ENCODE results near the gene RNF144A.

Gene RNF144A

DNA sequence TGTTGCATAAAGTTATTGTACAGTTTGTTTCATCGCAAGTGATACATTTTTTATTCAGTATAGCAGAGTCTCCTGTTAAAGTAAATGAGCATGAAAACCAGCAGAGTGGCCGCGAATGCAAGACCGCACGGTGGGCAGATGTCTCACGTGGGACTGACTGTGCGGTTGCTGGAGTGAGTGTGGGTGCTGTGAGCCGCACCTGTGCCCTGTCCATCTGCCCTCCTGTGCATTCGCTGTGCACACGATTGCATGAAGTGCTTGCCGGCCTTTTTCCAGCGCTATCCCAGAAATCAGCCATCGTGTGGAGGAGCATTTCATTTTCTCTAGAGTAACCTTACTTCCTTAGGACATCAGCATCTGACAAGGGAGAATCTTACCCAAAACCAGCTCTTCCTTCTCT lies 118.7 kb downstream of the RNF144A start:
- peaks cover 72% of the 10 kb centered on the region for H3K36me3 ChIP-seq
- TF ChIP-seq, protein P1, sequence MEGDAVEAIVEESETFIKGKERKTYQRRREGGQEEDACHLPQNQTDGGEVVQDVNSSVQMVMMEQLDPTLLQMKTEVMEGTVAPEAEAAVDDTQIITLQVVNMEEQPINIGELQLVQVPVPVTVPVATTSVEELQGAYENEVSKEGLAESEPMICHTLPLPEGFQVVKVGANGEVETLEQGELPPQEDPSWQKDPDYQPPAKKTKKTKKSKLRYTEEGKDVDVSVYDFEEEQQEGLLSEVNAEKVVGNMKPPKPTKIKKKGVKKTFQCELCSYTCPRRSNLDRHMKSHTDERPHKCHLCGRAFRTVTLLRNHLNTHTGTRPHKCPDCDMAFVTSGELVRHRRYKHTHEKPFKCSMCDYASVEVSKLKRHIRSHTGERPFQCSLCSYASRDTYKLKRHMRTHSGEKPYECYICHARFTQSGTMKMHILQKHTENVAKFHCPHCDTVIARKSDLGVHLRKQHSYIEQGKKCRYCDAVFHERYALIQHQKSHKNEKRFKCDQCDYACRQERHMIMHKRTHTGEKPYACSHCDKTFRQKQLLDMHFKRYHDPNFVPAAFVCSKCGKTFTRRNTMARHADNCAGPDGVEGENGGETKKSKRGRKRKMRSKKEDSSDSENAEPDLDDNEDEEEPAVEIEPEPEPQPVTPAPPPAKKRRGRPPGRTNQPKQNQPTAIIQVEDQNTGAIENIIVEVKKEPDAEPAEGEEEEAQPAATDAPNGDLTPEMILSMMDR (IDR thresholded peaks at IDR 0.05; ENCODE audit: low read depth, low read length) = no peak

DNA sequence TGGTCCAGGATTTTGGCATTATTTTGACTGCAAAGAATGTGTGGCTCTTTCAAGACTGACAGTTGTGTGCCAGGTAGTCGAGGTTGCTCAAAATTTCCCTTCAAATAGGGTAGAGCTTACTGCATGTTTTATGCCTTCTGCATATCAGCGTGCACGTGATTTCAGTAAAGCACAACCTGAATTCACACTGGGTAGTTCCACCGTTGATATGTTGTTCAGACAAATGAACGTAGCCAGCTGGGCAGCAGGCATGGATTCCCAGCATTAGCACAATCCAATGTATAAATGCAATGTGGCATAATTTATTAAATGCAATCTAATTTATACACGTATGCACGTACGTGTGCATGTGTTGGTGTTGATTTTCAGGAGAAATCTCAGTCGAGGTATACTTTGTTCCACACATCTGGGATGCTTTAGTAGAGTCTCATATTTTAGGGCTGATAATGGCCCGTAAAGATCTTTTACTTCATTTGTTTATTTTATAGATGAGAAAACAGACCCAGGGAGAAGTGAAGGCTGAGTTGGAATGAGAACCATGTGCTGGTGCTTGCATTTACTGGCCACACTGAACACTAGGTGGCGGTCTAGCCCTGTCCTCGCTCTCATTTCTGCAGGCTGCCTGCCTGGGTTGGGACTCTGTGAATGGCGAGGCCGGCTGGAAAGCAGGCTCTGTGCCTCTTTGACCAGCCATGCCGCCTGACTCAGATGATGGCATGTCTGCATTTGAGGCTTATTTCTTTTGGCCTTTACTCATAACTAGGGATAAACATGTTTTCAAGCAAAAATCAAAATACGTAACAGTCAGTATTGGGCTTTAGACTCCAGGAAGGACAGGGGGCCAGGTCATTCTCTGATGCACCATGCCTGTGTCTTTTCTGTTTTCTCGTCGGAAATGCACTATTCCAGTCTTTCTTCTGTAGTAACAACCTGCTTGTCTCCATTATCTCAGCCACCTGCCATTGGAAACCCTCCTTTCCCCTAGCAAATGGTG lies 120.4 kb downstream of the RNF144A start:
- Histone ChIP-seq H3K4me3 (ENCODE audit: low read depth, low read length) (no peak overlapping the region), H3K27ac (no peak overlapping the region), H3K36me3 (peaks cover 70% of the 10 kb centered on the region), H3K27me3 (ENCODE audit: insufficient read depth, low read depth, severe bottlenecking) (no peaks in the 10 kb centered on the region), H3K9me3 (ENCODE audit: severe bottlenecking) (no peaks in the 10 kb centered on the region)
- TF ChIP-seq, protein P1 (IDR thresholded peaks at IDR 0.05; ENCODE audit: low read depth, low read length) = peak; percentile 98
- peak; percentile 82 for DNase-seq

More for the DNA sequence above, 118.7 kb downstream of the RNF144A start:
- H3K9me3 ChIP-seq (ENCODE audit: severe bottlenecking) = no peaks in the 10 kb centered on the region
- no peak for DNase-seq
- H3K27me3 ChIP-seq (ENCODE audit: insufficient read depth, low read depth, severe bottlenecking) = no peaks in the 10 kb centered on the region
- no peak overlapping the region for H3K4me3 ChIP-seq (ENCODE audit: low read depth, low read length)
- H3K27ac ChIP-seq = no peak overlapping the region

DNA sequence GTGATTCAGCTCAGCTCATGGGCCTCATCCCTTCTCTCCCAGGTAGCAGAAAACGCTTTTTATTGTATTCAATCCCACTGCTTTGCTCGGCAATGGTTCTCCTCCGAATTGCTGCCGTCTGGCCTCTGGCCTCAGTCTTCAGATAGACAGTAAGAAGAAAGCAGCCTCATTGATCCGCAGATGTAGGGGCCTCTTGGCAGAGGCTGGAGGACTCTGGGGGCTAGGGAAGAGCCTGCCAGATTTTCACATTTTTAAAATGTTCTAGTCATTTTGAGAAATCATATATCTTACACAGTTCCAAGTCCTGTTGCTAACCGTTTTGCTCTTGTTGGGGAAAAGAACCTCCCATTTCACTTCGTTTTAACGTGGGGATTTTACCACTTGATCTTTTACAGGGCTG lies 123.3 kb downstream of the RNF144A start:
- H3K27me3 ChIP-seq (ENCODE audit: insufficient read depth, low read depth, severe bottlenecking) = no peaks in the 10 kb centered on the region
- TF ChIP-seq, protein P1 (IDR thresholded peaks at IDR 0.05; ENCODE audit: low read depth, low read length) = no peak
- H3K9me3 ChIP-seq (ENCODE audit: severe bottlenecking) = no peaks in the 10 kb centered on the region
- H3K4me3 ChIP-seq (ENCODE audit: low read depth, low read length) = no peak overlapping the region
- H3K36me3 ChIP-seq = peaks cover 57% of the 10 kb centered on the region
- H3K27ac ChIP-seq = no peak overlapping the region
- DNase-seq = no peak

DNA sequence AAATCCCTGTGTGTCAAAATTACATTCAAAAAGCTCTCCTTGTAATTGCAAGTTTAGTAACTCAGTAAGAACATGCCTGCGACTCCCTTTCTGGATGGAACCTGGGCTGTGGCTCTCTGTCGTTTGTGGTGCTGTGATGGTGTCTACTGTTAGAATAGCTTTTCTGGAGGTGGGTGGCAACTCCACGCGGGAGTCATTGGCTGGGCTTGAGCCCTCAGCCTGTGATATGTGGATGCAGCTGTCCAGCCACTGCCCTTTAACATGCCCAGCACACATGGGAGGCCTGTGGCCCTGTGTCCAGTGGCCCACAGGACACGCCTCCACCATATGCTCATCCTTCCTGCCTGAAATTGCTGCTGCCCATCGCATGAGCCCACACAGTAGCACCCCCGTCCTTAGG lies 124.2 kb downstream of the RNF144A start:
- Histone ChIP-seq H3K9me3 (ENCODE audit: severe bottlenecking) (no peaks in the 10 kb centered on the region), H3K27me3 (ENCODE audit: insufficient read depth, low read depth, severe bottlenecking) (no peaks in the 10 kb centered on the region), H3K4me3 (ENCODE audit: low read depth, low read length) (no peak overlapping the region), H3K27ac (peak overlapping the region; percentile 68), H3K36me3 (peaks cover 51% of the 10 kb centered on the region)
- TF ChIP-seq, protein P1 (IDR thresholded peaks at IDR 0.05; ENCODE audit: low read depth, low read length) = no peak
- no peak for DNase-seq

DNA sequence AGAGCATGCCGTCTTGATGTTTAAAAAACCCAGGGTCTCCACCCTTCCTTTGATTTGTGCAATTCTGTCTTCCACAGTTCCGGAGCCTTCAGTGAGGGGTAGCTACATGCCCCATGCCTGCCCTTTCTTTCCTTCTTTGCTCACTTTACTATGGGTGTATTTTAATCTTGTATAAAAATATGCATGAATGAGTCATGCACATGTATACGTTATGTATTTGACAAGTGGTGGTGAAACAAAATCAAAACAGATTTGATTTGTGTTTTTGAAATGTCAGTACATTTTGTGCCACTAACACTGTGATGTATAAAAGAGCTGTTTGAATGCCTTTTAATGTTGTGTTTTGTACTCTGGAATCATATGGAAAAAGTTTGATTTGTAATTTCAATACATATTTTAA lies 126.5 kb downstream of the RNF144A start:
- TF ChIP-seq, protein P1 (IDR thresholded peaks at IDR 0.05; ENCODE audit: low read depth, low read length) = no peak
- DNase-seq = no peak
- H3K27ac ChIP-seq = no peak overlapping the region
- H3K27me3 ChIP-seq (ENCODE audit: insufficient read depth, low read depth, severe bottlenecking) = no peaks in the 10 kb centered on the region
- no peak overlapping the region for H3K4me3 ChIP-seq (ENCODE audit: low read depth, low read length)
- peaks cover 33% of the 10 kb centered on the region for H3K36me3 ChIP-seq
- H3K9me3 ChIP-seq (ENCODE audit: severe bottlenecking) = no peaks in the 10 kb centered on the region

All from WERI-Rb-1 (cell line).